ENCODE data around the gene NADK.

DNA sequence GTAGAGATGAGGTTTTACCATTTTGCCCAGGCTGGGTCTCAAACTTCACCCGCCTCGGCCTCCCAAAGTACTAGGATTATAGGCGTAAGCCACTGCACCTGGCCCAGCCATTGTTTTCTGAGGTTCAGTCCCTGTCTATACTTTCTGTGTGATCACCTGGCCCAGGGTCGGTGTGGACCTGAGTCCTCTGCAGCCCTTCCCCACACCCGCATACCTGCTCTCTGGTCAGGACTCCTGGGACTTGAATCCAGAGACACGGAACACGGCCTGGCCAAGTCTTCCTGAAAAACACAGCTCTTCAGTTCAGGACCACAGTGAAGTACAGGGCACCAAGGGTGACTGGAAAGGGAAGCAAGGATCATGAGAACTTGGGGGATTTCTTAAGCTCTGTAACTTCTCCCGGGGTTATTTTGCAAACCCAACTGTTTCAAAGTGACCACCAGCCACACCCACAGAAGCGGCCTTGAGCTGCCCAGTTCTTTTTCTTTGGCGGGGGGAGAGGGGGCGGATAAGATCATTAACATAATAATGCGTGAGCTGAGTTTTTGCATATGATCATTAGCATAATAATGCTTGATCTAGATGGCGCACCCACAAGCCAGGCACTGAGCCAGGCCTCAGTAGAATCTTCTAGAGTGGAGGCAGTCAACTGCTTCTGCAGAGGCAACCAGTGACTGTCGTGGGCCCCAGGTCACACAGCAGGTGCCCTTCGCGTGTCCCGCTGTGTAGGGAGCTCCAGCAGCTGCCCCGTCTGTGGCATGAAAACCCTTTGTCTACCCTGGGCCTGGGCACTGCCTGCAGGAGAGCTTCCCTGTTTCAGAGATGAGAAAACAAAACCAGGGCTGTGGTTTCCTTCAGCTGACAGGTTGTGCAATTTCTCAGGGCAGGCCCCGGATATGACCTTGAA is 1.7 kb upstream of the NADK start:
- TF ChIP-seq, protein P1, sequence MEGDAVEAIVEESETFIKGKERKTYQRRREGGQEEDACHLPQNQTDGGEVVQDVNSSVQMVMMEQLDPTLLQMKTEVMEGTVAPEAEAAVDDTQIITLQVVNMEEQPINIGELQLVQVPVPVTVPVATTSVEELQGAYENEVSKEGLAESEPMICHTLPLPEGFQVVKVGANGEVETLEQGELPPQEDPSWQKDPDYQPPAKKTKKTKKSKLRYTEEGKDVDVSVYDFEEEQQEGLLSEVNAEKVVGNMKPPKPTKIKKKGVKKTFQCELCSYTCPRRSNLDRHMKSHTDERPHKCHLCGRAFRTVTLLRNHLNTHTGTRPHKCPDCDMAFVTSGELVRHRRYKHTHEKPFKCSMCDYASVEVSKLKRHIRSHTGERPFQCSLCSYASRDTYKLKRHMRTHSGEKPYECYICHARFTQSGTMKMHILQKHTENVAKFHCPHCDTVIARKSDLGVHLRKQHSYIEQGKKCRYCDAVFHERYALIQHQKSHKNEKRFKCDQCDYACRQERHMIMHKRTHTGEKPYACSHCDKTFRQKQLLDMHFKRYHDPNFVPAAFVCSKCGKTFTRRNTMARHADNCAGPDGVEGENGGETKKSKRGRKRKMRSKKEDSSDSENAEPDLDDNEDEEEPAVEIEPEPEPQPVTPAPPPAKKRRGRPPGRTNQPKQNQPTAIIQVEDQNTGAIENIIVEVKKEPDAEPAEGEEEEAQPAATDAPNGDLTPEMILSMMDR (IDR thresholded peaks at IDR 0.05) = no peak
- no peak for TF ChIP-seq POLR2A (IDR thresholded peaks at IDR 0.05)
